ENCODE results near the gene PDZK1. TPM values are rescaled to one million over a fixed set of nuclear protein-coding genes. Genes with fewer than 3 reads are reported as not detected.
"Not testable (repeated sequence)": the region's sequence is repeated elsewhere in the genome, so short reads cannot be mapped to it uniquely, and the experiment has no call there.

The PDZK1 gene
- polyA plus RNA-seq, 1 donor from 2014 or later, result 0.88 TPM

DNA sequence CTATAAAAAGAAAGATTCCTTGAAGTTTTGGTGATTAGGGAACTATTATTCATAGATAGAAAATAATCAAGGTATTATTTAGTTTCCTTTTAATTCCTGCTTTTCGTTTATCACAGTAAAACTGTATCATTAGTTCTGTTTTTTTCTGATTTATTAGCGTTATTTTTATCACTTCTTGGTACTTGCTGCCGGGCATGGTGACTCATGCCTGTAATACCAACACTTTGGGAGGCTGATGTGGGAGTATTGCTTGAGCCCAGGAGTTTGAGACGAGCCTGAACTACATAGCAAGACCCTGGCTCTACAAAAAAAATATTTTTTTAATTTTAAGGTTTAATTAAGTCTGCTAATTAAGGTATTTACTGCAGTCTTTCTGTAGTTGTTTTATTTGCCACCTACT, 42.2 kb downstream of the PDZK1 start:
- H3F3A ChIP-seq (ENCODE audit: insufficient read depth, low read length, poor library complexity, severe bottlenecking); H4K20me1 ChIP-seq (ENCODE audit: insufficient read depth); H2AFZ ChIP-seq (ENCODE audit: low read depth, low read length); H3K36me3 ChIP-seq (ENCODE audit: insufficient read depth, low read length); H3K9me3 ChIP-seq (ENCODE audit: low read length); H3K9me2 ChIP-seq (ENCODE audit: insufficient read depth, low read length); H3K4me2 ChIP-seq (ENCODE audit: low read length); H3K27ac ChIP-seq (ENCODE audit: low read length); H3K4me3 ChIP-seq (ENCODE audit: low read length); H3K27me3 ChIP-seq (ENCODE audit: insufficient read depth, low read depth, low read length); H3K79me2 ChIP-seq (replicated peaks; ENCODE audit: insufficient read depth, low read length); H3K9ac ChIP-seq (ENCODE audit: low read length): not testable (repeated sequence)

DNA sequence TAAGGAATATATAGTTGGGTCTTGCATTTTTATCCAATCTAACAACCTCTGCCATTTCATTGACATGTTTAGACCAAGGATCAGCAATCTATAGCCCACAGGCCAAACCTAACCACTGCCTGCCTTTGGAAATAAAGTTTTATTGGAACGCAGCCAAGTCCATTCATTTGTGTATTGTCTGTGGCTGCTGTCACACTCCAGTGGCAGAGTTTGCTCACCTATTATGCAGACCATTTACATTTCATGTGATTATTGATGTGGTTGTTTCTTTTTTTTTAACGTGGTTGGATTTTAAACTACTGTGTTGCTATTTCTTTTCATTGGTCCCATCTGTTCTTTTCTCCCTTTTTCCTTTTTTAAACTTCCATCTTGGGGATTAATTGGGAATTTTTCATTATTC, 44.7 kb downstream of the PDZK1 start:
- H3K27me3 ChIP-seq (ENCODE audit: insufficient read depth, low read depth, low read length); H3K9ac ChIP-seq (ENCODE audit: low read length); H3K9me3 ChIP-seq (ENCODE audit: low read length); H3K27ac ChIP-seq (ENCODE audit: low read length); H3F3A ChIP-seq (ENCODE audit: insufficient read depth, low read length, poor library complexity, severe bottlenecking); H3K9me2 ChIP-seq (ENCODE audit: insufficient read depth, low read length); H3K79me2 ChIP-seq (replicated peaks; ENCODE audit: insufficient read depth, low read length); H3K36me3 ChIP-seq (ENCODE audit: insufficient read depth, low read length); H2AFZ ChIP-seq (ENCODE audit: low read depth, low read length); H3K4me3 ChIP-seq (ENCODE audit: low read length); H3K4me2 ChIP-seq (ENCODE audit: low read length); H4K20me1 ChIP-seq (ENCODE audit: insufficient read depth): not testable (repeated sequence)

DNA sequence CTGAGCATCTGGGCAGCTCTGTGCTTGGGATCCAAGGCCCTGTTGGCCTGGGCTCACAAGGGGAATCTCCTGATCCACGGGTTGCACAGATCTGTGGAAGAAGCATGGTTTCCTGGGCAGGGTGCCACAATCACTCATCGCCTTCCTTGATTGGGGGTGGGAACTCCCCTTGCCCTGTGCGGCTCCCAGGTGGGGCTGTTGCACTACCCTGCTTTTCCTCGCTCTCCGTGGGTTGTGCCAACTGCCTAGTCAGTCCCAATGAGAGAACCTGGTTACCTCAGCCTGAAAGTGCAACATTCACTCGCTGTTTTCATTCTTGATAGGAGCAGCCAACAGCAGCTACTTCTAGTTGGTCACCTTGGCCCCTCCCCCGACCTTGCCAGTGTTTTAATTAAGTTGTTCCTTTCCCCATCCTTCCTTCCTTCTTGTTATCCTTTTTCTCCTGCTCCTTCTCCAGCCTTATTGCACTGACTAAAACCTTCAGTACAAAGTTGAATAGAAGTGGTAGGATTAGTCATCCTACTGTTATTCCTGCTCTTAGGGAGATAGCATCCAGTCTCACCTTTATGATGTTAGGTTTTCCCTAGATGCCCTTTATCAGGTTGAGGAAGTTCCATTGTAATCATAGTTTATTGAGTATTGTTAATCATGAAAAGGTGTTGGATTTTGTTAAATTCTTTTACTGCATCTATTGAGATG, 50.8 kb downstream of the PDZK1 start:
- not testable (repeated sequence) for H3K4me2 ChIP-seq (ENCODE audit: low read length)

DNA sequence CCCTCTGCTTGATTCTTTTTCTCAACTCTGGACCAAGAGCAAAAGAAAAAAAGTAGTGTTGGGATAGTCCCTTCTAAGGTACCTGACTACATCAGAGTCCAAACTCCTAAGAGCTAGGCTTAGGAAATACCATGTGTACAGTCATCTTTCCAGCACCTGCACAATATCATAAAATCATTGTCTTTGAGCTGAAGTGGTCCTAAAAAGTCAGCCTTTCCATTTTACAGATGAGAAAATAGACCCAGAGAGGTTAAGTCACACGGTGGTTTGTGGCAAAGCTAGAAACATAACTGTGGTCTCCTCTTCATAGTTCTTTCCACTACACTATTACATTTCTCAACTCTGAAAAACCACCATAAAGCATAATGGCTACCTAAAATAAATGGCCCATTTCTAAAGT, 63.2 kb downstream of the PDZK1 start:
- H3K9ac ChIP-seq (ENCODE audit: low read length); H3K79me2 ChIP-seq (replicated peaks; ENCODE audit: insufficient read depth, low read length); H3K4me3 ChIP-seq (ENCODE audit: low read length); H2AFZ ChIP-seq (ENCODE audit: low read depth, low read length); H4K20me1 ChIP-seq (ENCODE audit: insufficient read depth); H3K27ac ChIP-seq (ENCODE audit: low read length); H3K27me3 ChIP-seq (ENCODE audit: insufficient read depth, low read depth, low read length); H3K9me2 ChIP-seq (ENCODE audit: insufficient read depth, low read length); H3F3A ChIP-seq (ENCODE audit: insufficient read depth, low read length, poor library complexity, severe bottlenecking); H3K9me3 ChIP-seq (ENCODE audit: low read length); H3K36me3 ChIP-seq (ENCODE audit: insufficient read depth, low read length); H3K4me2 ChIP-seq (ENCODE audit: low read length): not testable (repeated sequence)

More for the DNA sequence above, 50.8 kb downstream of the PDZK1 start:
- not testable (repeated sequence) for H3K27me3 ChIP-seq (ENCODE audit: insufficient read depth, low read depth, low read length); H2AFZ ChIP-seq (ENCODE audit: low read depth, low read length); H3K9me2 ChIP-seq (ENCODE audit: insufficient read depth, low read length); H3K9me3 ChIP-seq (ENCODE audit: low read length); H3K27ac ChIP-seq (ENCODE audit: low read length); H3K9ac ChIP-seq (ENCODE audit: low read length); H3K4me3 ChIP-seq (ENCODE audit: low read length); H3F3A ChIP-seq (ENCODE audit: insufficient read depth, low read length, poor library complexity, severe bottlenecking); H3K79me2 ChIP-seq (replicated peaks; ENCODE audit: insufficient read depth, low read length); H3K36me3 ChIP-seq (ENCODE audit: insufficient read depth, low read length); H4K20me1 ChIP-seq (ENCODE audit: insufficient read depth)

DNA sequence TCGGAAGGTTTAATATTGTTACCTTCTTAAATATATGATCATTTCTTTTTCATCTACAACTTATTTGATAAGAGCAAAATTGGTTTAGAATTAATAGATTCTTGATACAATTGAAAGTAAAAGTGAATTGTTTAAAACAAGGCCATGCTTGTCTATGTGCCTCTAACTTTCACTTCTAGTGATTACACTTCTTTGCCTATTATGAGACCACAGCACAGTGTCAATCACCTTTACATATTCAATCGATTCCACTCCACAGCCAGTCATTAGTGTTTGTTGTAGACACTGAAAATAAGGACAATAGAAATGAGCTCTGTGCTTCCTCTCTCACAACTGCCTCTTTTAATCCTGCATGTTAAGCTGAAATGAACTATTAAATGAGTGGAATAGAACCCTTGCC, 65.3 kb downstream of the PDZK1 start:
- H3K4me2 ChIP-seq (ENCODE audit: low read length); H3K9me2 ChIP-seq (ENCODE audit: insufficient read depth, low read length); H3K9me3 ChIP-seq (ENCODE audit: low read length); H2AFZ ChIP-seq (ENCODE audit: low read depth, low read length); H3K9ac ChIP-seq (ENCODE audit: low read length); H3K4me3 ChIP-seq (ENCODE audit: low read length); H3K27me3 ChIP-seq (ENCODE audit: insufficient read depth, low read depth, low read length); H3K36me3 ChIP-seq (ENCODE audit: insufficient read depth, low read length); H3K27ac ChIP-seq (ENCODE audit: low read length); H3K79me2 ChIP-seq (replicated peaks; ENCODE audit: insufficient read depth, low read length); H4K20me1 ChIP-seq (ENCODE audit: insufficient read depth); H3F3A ChIP-seq (ENCODE audit: insufficient read depth, low read length, poor library complexity, severe bottlenecking): not testable (repeated sequence)

DNA sequence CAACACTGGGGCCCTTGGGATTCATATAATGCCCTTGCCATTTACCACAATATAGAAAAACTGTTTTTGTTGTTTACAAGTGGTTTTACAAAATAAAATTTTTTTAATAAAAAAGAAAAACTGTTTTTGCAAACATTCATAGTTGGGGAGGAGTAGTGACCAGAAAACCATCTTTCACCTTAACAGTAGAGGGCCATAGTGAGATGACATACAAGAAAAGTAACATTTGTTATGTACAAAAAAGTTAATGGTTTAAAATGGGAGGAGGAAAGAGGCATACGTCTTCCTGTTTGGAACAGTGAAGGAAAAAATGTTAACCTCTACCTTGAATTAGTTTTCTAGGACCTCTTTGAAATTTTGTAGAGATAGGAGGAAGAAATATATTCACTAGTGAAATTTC, 70.9 kb downstream of the PDZK1 start:
- H4K20me1 ChIP-seq (ENCODE audit: insufficient read depth); H3K9me3 ChIP-seq (ENCODE audit: low read length); H3K79me2 ChIP-seq (replicated peaks; ENCODE audit: insufficient read depth, low read length); H3K4me2 ChIP-seq (ENCODE audit: low read length); H3K27me3 ChIP-seq (ENCODE audit: insufficient read depth, low read depth, low read length); H3K9ac ChIP-seq (ENCODE audit: low read length); H3K36me3 ChIP-seq (ENCODE audit: insufficient read depth, low read length); H3K9me2 ChIP-seq (ENCODE audit: insufficient read depth, low read length); H3K4me3 ChIP-seq (ENCODE audit: low read length); H2AFZ ChIP-seq (ENCODE audit: low read depth, low read length); H3K27ac ChIP-seq (ENCODE audit: low read length); H3F3A ChIP-seq (ENCODE audit: insufficient read depth, low read length, poor library complexity, severe bottlenecking): not testable (repeated sequence)

DNA sequence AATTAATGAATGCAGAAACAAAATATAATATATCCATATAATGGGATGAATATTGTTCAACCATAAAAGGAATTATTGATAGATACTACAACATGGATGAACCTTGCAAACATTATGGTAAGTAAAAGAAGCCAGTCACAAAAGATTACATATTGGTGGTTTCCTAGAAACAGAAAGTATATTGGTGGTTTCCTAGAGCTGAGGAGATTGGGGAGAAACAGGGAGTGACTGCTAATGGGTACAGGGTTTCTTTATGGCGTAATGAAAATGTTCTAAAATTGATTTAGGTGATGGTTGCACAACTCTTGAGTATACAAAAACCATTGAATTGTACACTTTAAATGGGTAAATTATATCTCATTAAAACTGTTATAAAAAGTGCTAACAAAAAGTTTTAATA, 85.0 kb downstream of the PDZK1 start:
- not testable (repeated sequence) for H3K4me3 ChIP-seq (ENCODE audit: low read length); H3K27me3 ChIP-seq (ENCODE audit: insufficient read depth, low read depth, low read length); H3K27ac ChIP-seq (ENCODE audit: low read length); H3K4me2 ChIP-seq (ENCODE audit: low read length); H3K9me3 ChIP-seq (ENCODE audit: low read length); H3F3A ChIP-seq (ENCODE audit: insufficient read depth, low read length, poor library complexity, severe bottlenecking); H3K79me2 ChIP-seq (replicated peaks; ENCODE audit: insufficient read depth, low read length); H4K20me1 ChIP-seq (ENCODE audit: insufficient read depth); H3K36me3 ChIP-seq (ENCODE audit: insufficient read depth, low read length); H3K9ac ChIP-seq (ENCODE audit: low read length); H3K9me2 ChIP-seq (ENCODE audit: insufficient read depth, low read length); H2AFZ ChIP-seq (ENCODE audit: low read depth, low read length)
